Caco-2 (cell line): ENCODE data around the gene NCKAP5. TPM values are rescaled to one million over a fixed set of nuclear protein-coding genes. Genes with fewer than 3 reads are reported as not detected.

Experiments
- BruUV-seq: library from RNA; stranded (reverse); fragments of 400-500 nt; replicated peaks from 2 replicates; lab custom pipeline; 2021; lab: Mats Ljungman, UMichigan
- CTCF ChIA-PET: fragments of 300-600 bp; sonication (Branson Sonifier 250); formaldehyde crosslinking; loops from one replicate; lab custom pipeline; 2022; ENCODE audit warnings: antibody characterized with exemption; lab: Charles Lee
- POLR2A ChIA-PET: fragments of 300-600 bp; sonication (Branson Sonifier 250); formaldehyde crosslinking; loops from one replicate; lab custom pipeline; 2022; ENCODE audit warnings: antibody characterized with exemption; lab: Charles Lee
- DNase-seq, 2 experiments: peaks; one replicate each; pipeline versions ENCODE4 v3.0.0 to v3.0.0-alpha.2; 2020 to 2022
- H3K27me3 ChIP-seq: replicated peaks from 2 replicates; pipeline ENCODE4 v1.6.0; 2011; ENCODE audit warnings: low read length; ENCODE audit not compliant: control insufficient read depth, insufficient read depth
- H3K36me3 ChIP-seq: 2 replicates; pipeline ENCODE4 v1.5.1; 2011; ENCODE audit warnings: low read length; ENCODE audit not compliant: control insufficient read depth, insufficient read depth
- H3K4me1 ChIP-seq: fragments of 250-450 bp; sonication (Bioruptor Pico); 2 replicates; pipeline ENCODE4 v1.5.1; 2020; ENCODE audit warnings: mild to moderate bottlenecking
- H3K4me3 ChIP-seq: 2 replicates; pipeline ENCODE4 v1.5.1; 2011; ENCODE audit warnings: low read depth, mild to moderate bottlenecking, control low read depth, low read length
- H3K9me3 ChIP-seq: fragments of 250-450 bp; sonication (Bioruptor Pico); 2 replicates; pipeline ENCODE4 v1.5.1; 2020; ENCODE audit warnings: mild to moderate bottlenecking, moderate library complexity
- H3K27ac Mint-ChIP-seq: one replicate; pipeline ENCODE4 v1.8.0; 2022; ENCODE audit warnings: mixed read lengths; ENCODE audit not compliant: unreplicated experiment
- H3K27me3 Mint-ChIP-seq: one replicate; pipeline ENCODE4 v1.8.0; 2022; ENCODE audit warnings: mixed read lengths; ENCODE audit not compliant: insufficient read depth, unreplicated experiment
- H3K36me3 Mint-ChIP-seq: one replicate; pipeline ENCODE4 v1.8.0; 2022; ENCODE audit warnings: mild to moderate bottlenecking, mixed read lengths; ENCODE audit not compliant: insufficient read depth, unreplicated experiment
- H3K4me1 Mint-ChIP-seq: one replicate; pipeline ENCODE4 v1.8.0; 2022; ENCODE audit warnings: low read depth, mixed read lengths; ENCODE audit not compliant: unreplicated experiment
- H3K4me3 Mint-ChIP-seq: one replicate; pipeline ENCODE4 v1.8.0; 2022; ENCODE audit warnings: mild to moderate bottlenecking, moderate library complexity, mixed read lengths; ENCODE audit not compliant: unreplicated experiment
- H3K9me3 Mint-ChIP-seq: one replicate; pipeline ENCODE4 v1.8.0; 2022; ENCODE audit warnings: mixed read lengths; ENCODE audit not compliant: unreplicated experiment
- intact Hi-C: fragments of 100-400 bp; cut with micrococcal nuclease; formaldehyde crosslinking; loops from one replicate; pipeline ENCODE4 v1.10.0; 2022; ENCODE audit not compliant: unreplicated experiment
- total RNA-seq: library from RNA; stranded (reverse); gene quantifications from 2 replicates; pipeline ENCODE4 v1.2.3, GENCODE V29; 2022
- TF ChIP-seq, protein P1 (sequence below), 2 experiments: fragments of 200-600 bp in 1 of 2; IDR thresholded peaks; 1 replicate in 1 of 2; 2 replicates in 1 of 2; pipeline versions ENCODE4 v1.5.1 to v1.8.0; 2011 to 2022; ENCODE audit warnings: antibody characterized with exemption in 1 of 2, control low read depth in 1 of 2, inconsistent platforms in 1 of 2, low read depth in 1 of 2, low read length in 1 of 2, mild to moderate bottlenecking in 1 of 2, moderate library complexity in 1 of 2; ENCODE audit not compliant: insufficient read depth in 1 of 2, severe bottlenecking in 1 of 2, unreplicated experiment in 1 of 2

NCKAP5 gene
- total RNA-seq, 1 experiment from 2014 or later: 3.8 TPM

DNA sequence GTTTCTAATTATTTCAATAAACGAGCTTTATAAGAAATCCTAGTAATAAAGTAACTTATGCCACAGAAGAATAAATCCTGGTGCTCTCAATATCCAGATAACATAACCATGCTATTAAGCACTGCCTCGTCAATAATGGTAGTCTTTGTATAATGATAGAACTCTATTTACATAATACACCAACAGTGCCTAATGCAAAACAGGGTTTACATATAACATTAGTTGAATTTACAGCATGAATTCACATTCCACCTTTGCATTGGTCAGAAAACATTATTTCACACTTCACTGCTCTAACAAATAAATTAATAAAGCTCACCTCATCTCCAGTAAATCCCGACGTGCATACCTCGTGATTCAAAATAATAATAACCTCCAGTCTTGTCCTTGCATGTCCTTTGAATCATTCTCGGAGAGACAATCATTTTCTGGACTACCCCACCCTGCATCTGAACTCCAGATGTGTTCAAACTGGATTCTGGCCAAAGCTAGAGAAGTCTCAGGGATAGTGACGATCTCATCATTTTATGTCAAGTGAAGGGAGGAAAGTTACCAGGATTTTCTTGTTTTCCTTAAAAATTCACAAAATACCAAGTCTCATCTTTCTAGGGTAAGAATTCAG is 189.2 kb downstream of the NCKAP5 start:
- Histone ChIP-seq H3K4me3 (no peak overlapping the region), H3K9me3 (no peaks in the 10 kb centered on the region), H3K27me3 (no peaks in the 10 kb centered on the region), H3K4me1 (no peaks in the 10 kb centered on the region), H3K36me3 (no peaks in the 10 kb centered on the region)
- H3K4me3 Mint-ChIP-seq: no peak overlapping the region
- no peak overlapping the region for H3K27ac Mint-ChIP-seq
- ChIA-PET POLR2A (no interaction called here), CTCF (no interaction called here)
- TF ChIP-seq, protein P1, sequence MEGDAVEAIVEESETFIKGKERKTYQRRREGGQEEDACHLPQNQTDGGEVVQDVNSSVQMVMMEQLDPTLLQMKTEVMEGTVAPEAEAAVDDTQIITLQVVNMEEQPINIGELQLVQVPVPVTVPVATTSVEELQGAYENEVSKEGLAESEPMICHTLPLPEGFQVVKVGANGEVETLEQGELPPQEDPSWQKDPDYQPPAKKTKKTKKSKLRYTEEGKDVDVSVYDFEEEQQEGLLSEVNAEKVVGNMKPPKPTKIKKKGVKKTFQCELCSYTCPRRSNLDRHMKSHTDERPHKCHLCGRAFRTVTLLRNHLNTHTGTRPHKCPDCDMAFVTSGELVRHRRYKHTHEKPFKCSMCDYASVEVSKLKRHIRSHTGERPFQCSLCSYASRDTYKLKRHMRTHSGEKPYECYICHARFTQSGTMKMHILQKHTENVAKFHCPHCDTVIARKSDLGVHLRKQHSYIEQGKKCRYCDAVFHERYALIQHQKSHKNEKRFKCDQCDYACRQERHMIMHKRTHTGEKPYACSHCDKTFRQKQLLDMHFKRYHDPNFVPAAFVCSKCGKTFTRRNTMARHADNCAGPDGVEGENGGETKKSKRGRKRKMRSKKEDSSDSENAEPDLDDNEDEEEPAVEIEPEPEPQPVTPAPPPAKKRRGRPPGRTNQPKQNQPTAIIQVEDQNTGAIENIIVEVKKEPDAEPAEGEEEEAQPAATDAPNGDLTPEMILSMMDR (IDR thresholded peaks at IDR 0.05; ENCODE audit: insufficient read depth in 1 of 2, low read depth in 1 of 2, low read length in 1 of 2, severe bottlenecking in 1 of 2, unreplicated experiment in 1 of 2): no peak
- no TSS peak for BruUV-seq
- no peaks in the 10 kb centered on the region for H3K9me3 Mint-ChIP-seq
- intact Hi-C loops: no loop called here
- no peaks in the 10 kb centered on the region for H3K4me1 Mint-ChIP-seq
- H3K27me3 Mint-ChIP-seq: peaks cover 4% of the 10 kb centered on the region
- DNase-seq: no peak
- no peaks in the 10 kb centered on the region for H3K36me3 Mint-ChIP-seq

DNA sequence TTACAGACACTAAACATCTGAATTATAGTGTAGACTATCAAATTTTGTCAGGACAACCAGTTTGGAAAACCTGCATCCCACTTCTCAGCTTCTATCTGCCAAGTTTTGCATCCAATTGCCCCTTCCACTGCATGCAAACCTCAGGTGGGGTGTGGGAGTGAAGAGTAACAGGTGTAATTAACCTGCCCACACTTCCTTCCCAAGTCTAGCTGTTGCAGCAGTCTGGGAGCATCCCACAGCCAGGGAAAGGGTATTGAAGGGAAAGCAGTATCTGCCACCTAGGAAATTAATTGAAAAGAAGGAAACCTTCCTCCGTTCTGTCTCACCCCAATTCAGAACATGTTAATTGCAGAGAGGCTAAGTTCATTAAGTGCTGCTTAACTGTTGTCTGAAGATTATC is 189.9 kb downstream of the NCKAP5 start:
- DNase-seq: no peak
- Mint-ChIP-seq H3K27ac (no peak overlapping the region), H3K4me1 (no peaks in the 10 kb centered on the region), H3K9me3 (no peaks in the 10 kb centered on the region), H3K36me3 (no peaks in the 10 kb centered on the region), H3K27me3 (peaks cover 4% of the 10 kb centered on the region), H3K4me3 (no peak overlapping the region)
- CTCF ChIA-PET: no interaction called here
- H3K4me1 ChIP-seq: no peaks in the 10 kb centered on the region
- no TSS peak for BruUV-seq
- H3K36me3 ChIP-seq: no peaks in the 10 kb centered on the region
- H3K27me3 ChIP-seq: no peaks in the 10 kb centered on the region
- no peak overlapping the region for H3K4me3 ChIP-seq
- intact Hi-C loops: no loop called here
- TF ChIP-seq, protein P1 (IDR thresholded peaks at IDR 0.05; ENCODE audit: insufficient read depth in 1 of 2, low read depth in 1 of 2, low read length in 1 of 2, severe bottlenecking in 1 of 2, unreplicated experiment in 1 of 2): no peak
- POLR2A ChIA-PET: no interaction called here
- H3K9me3 ChIP-seq: no peaks in the 10 kb centered on the region

DNA sequence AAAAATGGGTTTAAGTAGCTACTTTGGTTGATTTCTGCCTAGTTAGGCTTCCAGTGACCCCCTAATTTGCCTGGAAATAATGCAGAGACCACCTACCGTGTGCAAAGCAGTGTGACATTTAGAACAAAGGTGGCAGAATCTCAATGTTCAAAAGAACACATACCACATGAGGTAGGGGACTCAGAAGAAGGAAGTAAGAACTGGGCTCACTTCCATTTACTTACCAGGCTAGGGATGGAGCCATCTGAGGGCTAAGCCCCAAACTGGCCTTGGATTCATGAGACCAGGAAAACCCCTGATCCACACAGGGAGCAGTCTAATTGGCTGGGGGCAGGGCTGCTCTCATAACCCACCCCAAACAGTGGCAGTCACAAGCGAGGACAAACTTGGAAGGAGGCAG is 190.7 kb downstream of the NCKAP5 start:
- BruUV-seq: no TSS peak
- Mint-ChIP-seq H3K27me3 (peaks cover 4% of the 10 kb centered on the region), H3K27ac (no peak overlapping the region), H3K9me3 (no peaks in the 10 kb centered on the region), H3K4me1 (no peaks in the 10 kb centered on the region), H3K36me3 (no peaks in the 10 kb centered on the region), H3K4me3 (no peak overlapping the region)
- Histone ChIP-seq H3K9me3 (no peaks in the 10 kb centered on the region), H3K27me3 (no peaks in the 10 kb centered on the region), H3K36me3 (no peaks in the 10 kb centered on the region), H3K4me1 (no peaks in the 10 kb centered on the region), H3K4me3 (no peak overlapping the region)
- DNase-seq: no peak
- CTCF ChIA-PET: interaction anchor here (0.5 kb wide), 1 partner anchor 463 kb away, joined by 3 read pairs; no protein-coding TSS in a partner anchor
- TF ChIP-seq, protein P1 (IDR thresholded peaks at IDR 0.05; ENCODE audit: insufficient read depth in 1 of 2, low read depth in 1 of 2, low read length in 1 of 2, severe bottlenecking in 1 of 2, unreplicated experiment in 1 of 2): no peak
- POLR2A ChIA-PET: no interaction called here
- intact Hi-C loops: no loop called here
